SK-N-SH (cell line): ENCODE data around the gene KRT78. TPM values are rescaled to one million over a fixed set of nuclear protein-coding genes. Genes with fewer than 3 reads are reported as not detected.

Experiments used
- CTCF ChIA-PET: fragments of 300-600, 350-600 bp; formaldehyde crosslinking; extraction: SDS; loops from one replicate; lab custom pipeline; 2021; lab: Yijun Ruan, JAX
- POLR2A ChIA-PET: fragments of 350-600 bp; sonication (Branson Sonifier 250); formaldehyde crosslinking; extraction: SDS; loops from one replicate; lab custom pipeline; 2020; ENCODE audit warnings: antibody characterized with exemption, inconsistent platforms; lab: Yijun Ruan, JAX
- DNase-seq: peaks from one replicate; pipeline ENCODE4 v3.0.0; 2012
- H2AFZ ChIP-seq: fragments of 200-600 bp; sonication (generic); 2 replicates; pipeline ENCODE4 v1.8.1; 2016; ENCODE audit warnings: antibody characterized with exemption, mild to moderate bottlenecking, low read depth
- H3F3A ChIP-seq: fragments of 200-600 bp; sonication (generic); replicated peaks from 2 replicates; pipeline ENCODE3; 2016; ENCODE audit warnings: antibody characterized with exemption, mild to moderate bottlenecking; ENCODE audit not compliant: insufficient read depth
- H3K27ac ChIP-seq, 2 experiments: fragments of 200-500 bp in 1 of 2; fragments of 200-600 bp in 1 of 2; sonication (Bioruptor generic) in 1 of 2; sonication (generic), shearing (Covaris generic) in 1 of 2; 2 replicates each; pipeline versions ENCODE4 v1.5.1 to v1.6.1; 2014 to 2016; ENCODE audit warnings: low read depth in 2 of 2, inconsistent platforms in 1 of 2, low read length in 1 of 2, mild to moderate bottlenecking in 1 of 2, mixed read lengths in 1 of 2
- H3K27me3 ChIP-seq: fragments of 200-600 bp; sonication (generic), shearing (Covaris generic); 2 replicates; pipeline ENCODE4 v1.6.1; 2016; ENCODE audit warnings: mixed run types; ENCODE audit not compliant: insufficient read depth
- H3K36me3 ChIP-seq, 2 experiments: fragments of 200-500 bp in 1 of 2; fragments of 200-600 bp in 1 of 2; sonication (Bioruptor generic) in 1 of 2; sonication (generic) in 1 of 2; replicated peaks in 1 of 2; 2 replicates each; pipeline versions ENCODE3 to v1.5.1; 2014 to 2016; ENCODE audit warnings: low read length in 1 of 2, mild to moderate bottlenecking in 1 of 2; ENCODE audit not compliant: insufficient read depth in 2 of 2, control insufficient read depth in 1 of 2
- H3K4me1 ChIP-seq, 2 experiments: fragments of 200-500 bp in 1 of 2; fragments of 200-600 bp in 1 of 2; sonication (Bioruptor generic) in 1 of 2; sonication (generic), shearing (Covaris generic) in 1 of 2; 2 replicates each; pipeline versions ENCODE4 v1.5.1 to v1.6.1; 2014 to 2016; ENCODE audit warnings: low read depth in 1 of 2, low read length in 1 of 2, mixed run types in 1 of 2; ENCODE audit not compliant: insufficient read depth in 2 of 2, control insufficient read depth in 1 of 2
- H3K4me2 ChIP-seq: fragments of 200-600 bp; sonication (generic), shearing (Covaris generic); 2 replicates; pipeline ENCODE4 v1.6.1; 2017; ENCODE audit warnings: mixed run types
- H3K4me3 ChIP-seq, 2 experiments: fragments of 200-500 bp in 1 of 2; fragments of 200-600 bp in 1 of 2; sonication (Bioruptor generic) in 1 of 2; sonication (generic), shearing (Covaris generic) in 1 of 2; 2 replicates each; pipeline versions ENCODE4 v1.5.1 to v1.8.1; 2014 to 2016; ENCODE audit warnings: low read depth in 2 of 2, inconsistent platforms in 1 of 2, low read length in 1 of 2, mild to moderate bottlenecking in 1 of 2, mixed read lengths in 1 of 2, moderate library complexity in 1 of 2
- H3K79me2 ChIP-seq: fragments of 200-600 bp; sonication (generic); 2 replicates; pipeline ENCODE4 v1.8.1; 2017; ENCODE audit warnings: mild to moderate bottlenecking; ENCODE audit not compliant: insufficient read depth
- H3K9ac ChIP-seq: fragments of 200-600 bp; sonication (generic); 2 replicates; pipeline ENCODE4 v1.6.1; 2017; ENCODE audit warnings: mixed run types
- H3K9me2 ChIP-seq: fragments of 200-600 bp; sonication (generic); 2 replicates; pipeline ENCODE4 v1.6.1; 2017; ENCODE audit warnings: mixed run types
- H3K9me3 ChIP-seq: fragments of 200-600 bp; sonication (generic); 2 replicates; pipeline ENCODE4 v1.6.1; 2017; ENCODE audit warnings: mixed run types, mild to moderate bottlenecking, moderate library complexity
- H4K20me1 ChIP-seq: fragments of 200-600 bp; sonication (generic); 2 replicates; pipeline ENCODE4 v1.6.1; 2017; ENCODE audit warnings: mild to moderate bottlenecking, mixed run types; ENCODE audit not compliant: insufficient read depth
- EP300 ChIP-seq, 2 experiments: IDR thresholded peaks; 2 replicates each; pipeline versions ENCODE4 v1.4.0 to v1.6.1; 2012; ENCODE audit warnings: borderline replicate concordance in 1 of 2, low read depth in 1 of 2, low read length in 1 of 2
- EZH2phosphoT487 ChIP-seq: fragments of 200-600 bp; sonication (generic); IDR thresholded peaks from 2 replicates; pipeline ENCODE4 v1.6.1; 2017; ENCODE audit warnings: low read depth, mixed run types, mild to moderate bottlenecking, antibody characterized with exemption, moderate library complexity, borderline replicate concordance
- FOSL2 ChIP-seq: IDR thresholded peaks from 2 replicates; pipeline ENCODE4 v1.4.0; 2012; ENCODE audit warnings: low read depth, mild to moderate bottlenecking, moderate library complexity, borderline replicate concordance
- FOXM1 ChIP-seq: IDR thresholded peaks from 2 replicates; pipeline ENCODE4 v1.4.0; 2012; ENCODE audit warnings: low read depth, mild to moderate bottlenecking
- GABPA ChIP-seq: IDR thresholded peaks from 2 replicates; pipeline ENCODE4 v1.4.0; 2012; ENCODE audit warnings: low read depth, mild to moderate bottlenecking
- GATA2 ChIP-seq: sonication (generic); formaldehyde crosslinking; IDR thresholded peaks from 2 replicates; pipeline ENCODE4 v1.5.0; 2020; ENCODE audit warnings: mild to moderate bottlenecking, missing genetic modification reagents
- POLR2AphosphoS5 ChIP-seq: IDR thresholded peaks from 2 replicates; pipeline ENCODE4 v1.6.1; 2012; ENCODE audit warnings: low read depth, low read length
- RFX5 ChIP-seq: IDR thresholded peaks from 2 replicates; pipeline ENCODE4 v1.6.1; 2012; ENCODE audit warnings: mild to moderate bottlenecking, improper control_type of control experiment, low read length
- RXRA ChIP-seq: IDR thresholded peaks from 2 replicates; pipeline ENCODE4 v1.4.0; 2012; ENCODE audit warnings: low read depth, mild to moderate bottlenecking, borderline replicate concordance
- SIN3A ChIP-seq: IDR thresholded peaks from 2 replicates; pipeline ENCODE4 v1.6.1; 2012; ENCODE audit warnings: low read depth, mild to moderate bottlenecking, low read length, moderate library complexity, borderline replicate concordance
- SMC3 ChIP-seq: IDR thresholded peaks from 2 replicates; pipeline ENCODE4 v1.6.1; 2012; ENCODE audit warnings: low read depth, low read length, improper control_type of control experiment
- TCF12 ChIP-seq: IDR thresholded peaks from 2 replicates; pipeline ENCODE4 v1.4.0; 2012
- WGBS: methylation state at CpG from one replicate; pipeline ENCODE4 v1.1.6; 2017; ENCODE audit warnings: low lambda C conversion rate; 5-methylcytosine and 5-hydroxymethylcytosine counted together
- polyA plus RNA-seq, 3 experiments: library from polyadenylated mRNA; depleted of rRNA; stranded (reverse); fragments of >200 nt; gene quantifications; 2 replicates each; pipeline ENCODE4 v1.2.3, GENCODE V29; 2012
- TF ChIP-seq, protein P1 (sequence below): IDR thresholded peaks from 2 replicates; pipeline ENCODE4; 2012
- TF ChIP-seq, protein P2 (sequence below): fragments of 150-350 bp; IDR thresholded peaks from 2 replicates; pipeline ENCODE4 v1.6.1; 2016; ENCODE audit warnings: mild to moderate bottlenecking, low read depth, low read length

The KRT78 gene
- polyA plus RNA-seq, 1 of the 3 experiments (the other 2 are of a cell fraction): not detected

DNA sequence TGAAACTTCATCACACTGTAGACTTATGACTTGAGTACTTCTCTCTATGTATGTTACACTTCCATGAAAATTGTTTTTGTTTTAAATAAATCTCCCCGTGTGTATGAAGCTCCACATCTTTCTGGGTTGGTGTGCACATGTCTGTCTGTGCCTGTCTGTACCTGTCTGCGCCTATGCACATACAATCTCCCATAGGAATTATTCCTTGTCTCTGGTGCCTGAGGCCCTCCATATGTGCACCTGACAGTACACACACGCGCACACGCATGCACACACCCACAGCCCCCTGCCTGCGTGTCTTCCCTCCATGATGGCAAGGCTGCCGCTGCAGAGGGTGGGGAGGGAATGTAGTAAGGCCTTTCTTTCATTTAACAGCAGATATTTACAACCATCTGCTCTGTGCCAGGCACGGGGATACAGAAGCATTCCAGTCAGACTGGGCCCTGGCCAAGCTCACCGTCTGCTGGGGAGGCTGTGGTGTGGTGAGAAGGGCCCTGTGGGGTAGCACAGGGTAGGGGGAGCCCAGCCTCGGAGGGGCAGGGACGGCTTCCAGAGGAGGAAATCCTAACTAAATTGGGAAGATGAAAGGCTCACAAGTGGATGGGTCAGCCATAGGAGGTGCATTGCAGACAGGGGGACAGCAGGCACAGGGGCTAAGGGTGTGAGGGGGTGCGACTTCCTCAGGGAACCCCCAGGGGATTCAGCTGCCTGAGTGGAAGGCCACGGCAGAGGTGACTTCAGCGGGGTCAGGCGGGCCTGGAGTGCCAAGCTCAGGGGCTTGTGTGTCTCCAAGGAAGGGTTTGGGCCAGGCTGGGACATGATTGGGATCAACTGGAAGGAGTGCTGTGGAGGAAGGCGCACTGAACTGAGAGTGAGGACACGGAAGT lies 30.0 kb upstream of the KRT78 start:
- Histone ChIP-seq H3K79me2 (no peaks in the 10 kb centered on the region), H2AFZ (no peak overlapping the region), H3K9me2 (no peaks in the 10 kb centered on the region), H3K4me1 (peaks cover 2 to 7% of the 10 kb centered on the region in 2 experiments; a peak in 3 of 4 replicates), H3K36me3 (no peaks in the 10 kb centered on the region), H3K9ac (no peak overlapping the region), H3K4me3 (no peak overlapping the region), H3K9me3 (no peaks in the 10 kb centered on the region), H4K20me1 (no peaks in the 10 kb centered on the region)
- WGBS: 84% methylated on average over 16 of the region's 17 CpGs
- DNase-seq: no peak
- CTCF ChIA-PET: interaction anchor here (0.7 to 9.7 kb wide), 64 partner anchors 9 to 853 kb away, joined by 3 to 485 read pairs (median 6); partner anchors contain the start of genes KRT5, KRT74, KRT78 and KRT85
- no peak for TF ChIP-seq FOXM1
- TF ChIP-seq, all 33 proteins: peak for 0
- Histone ChIP-seq H3K27me3 (no peaks in the 10 kb centered on the region), H3K27ac (no peak overlapping the region), H3K4me2 (peak overlapping the region; percentile 60; the same call in 1 of the 2 replicates), H3F3A (peaks cover 6% of the 10 kb centered on the region)
- POLR2A ChIA-PET: no interaction called here

DNA sequence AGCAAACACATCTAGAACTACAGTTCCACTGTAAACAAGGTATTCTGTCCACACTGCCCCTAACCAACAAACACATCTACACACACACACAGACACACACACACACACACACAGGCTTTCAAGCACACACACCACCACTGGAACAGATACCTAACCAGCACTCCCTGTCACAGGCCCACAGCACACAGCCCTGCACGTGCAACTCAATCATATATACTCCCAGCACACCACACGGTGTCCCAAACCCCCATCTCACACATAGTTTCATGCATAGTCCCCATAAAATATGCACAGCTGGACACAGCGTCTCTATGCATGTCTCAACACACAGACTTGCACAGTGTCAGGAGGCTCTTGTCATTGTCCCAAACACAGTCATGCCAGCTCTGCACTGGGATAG lies 28.4 kb upstream of the KRT78 start:
- no peaks in the 10 kb centered on the region for H3K27me3 ChIP-seq
- H3K4me2 ChIP-seq: no peak overlapping the region
- no peaks in the 10 kb centered on the region for H3K9me2 ChIP-seq
- H3K36me3 ChIP-seq: no peaks in the 10 kb centered on the region
- POLR2A ChIA-PET: no interaction called here
- H3K9ac ChIP-seq: no peak overlapping the region
- no peak overlapping the region for H3K27ac ChIP-seq
- DNase-seq: no peak
- H3K4me1 ChIP-seq: peaks cover 6 to 10% of the 10 kb centered on the region in 2 experiments; a peak in 3 of 4 replicates
- no peak overlapping the region for H2AFZ ChIP-seq
- no peak overlapping the region for H3K4me3 ChIP-seq
- H4K20me1 ChIP-seq: no peaks in the 10 kb centered on the region
- no peaks in the 10 kb centered on the region for H3K79me2 ChIP-seq
- CTCF ChIA-PET: interaction anchor here (1.1 to 9.7 kb wide), 8 partner anchors 12 to 721 kb away, joined by 3 to 485 read pairs (median 12); no protein-coding TSS in a partner anchor
- 65% methylated on average over 3 of the region's 3 CpGs for WGBS
- no peaks in the 10 kb centered on the region for H3K9me3 ChIP-seq
- TF ChIP-seq, protein P1, sequence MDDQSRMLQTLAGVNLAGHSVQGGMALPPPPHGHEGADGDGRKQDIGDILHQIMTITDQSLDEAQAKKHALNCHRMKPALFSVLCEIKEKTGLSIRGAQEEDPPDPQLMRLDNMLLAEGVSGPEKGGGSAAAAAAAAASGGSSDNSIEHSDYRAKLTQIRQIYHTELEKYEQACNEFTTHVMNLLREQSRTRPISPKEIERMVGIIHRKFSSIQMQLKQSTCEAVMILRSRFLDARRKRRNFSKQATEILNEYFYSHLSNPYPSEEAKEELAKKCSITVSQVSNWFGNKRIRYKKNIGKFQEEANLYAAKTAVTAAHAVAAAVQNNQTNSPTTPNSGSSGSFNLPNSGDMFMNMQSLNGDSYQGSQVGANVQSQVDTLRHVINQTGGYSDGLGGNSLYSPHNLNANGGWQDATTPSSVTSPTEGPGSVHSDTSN: no peak
- no peak for TF ChIP-seq GATA2
- no peak for TF ChIP-seq EP300 (IDR thresholded peaks at IDR 0.05; ENCODE audit: borderline replicate concordance in 1 of 2, low read depth in 1 of 2, low read length in 1 of 2)
- no peak for TF ChIP-seq GABPA
- TF ChIP-seq TCF12: no peak
- TF ChIP-seq SIN3A: no peak
- no peak for TF ChIP-seq POLR2AphosphoS5
- TF ChIP-seq FOSL2: no peak
- TF ChIP-seq EZH2phosphoT487: no peak
- no peak for TF ChIP-seq RXRA
- no peak for TF ChIP-seq SMC3
- no peak for TF ChIP-seq FOXM1
- no peak for TF ChIP-seq RFX5
- TF ChIP-seq, protein P2, sequence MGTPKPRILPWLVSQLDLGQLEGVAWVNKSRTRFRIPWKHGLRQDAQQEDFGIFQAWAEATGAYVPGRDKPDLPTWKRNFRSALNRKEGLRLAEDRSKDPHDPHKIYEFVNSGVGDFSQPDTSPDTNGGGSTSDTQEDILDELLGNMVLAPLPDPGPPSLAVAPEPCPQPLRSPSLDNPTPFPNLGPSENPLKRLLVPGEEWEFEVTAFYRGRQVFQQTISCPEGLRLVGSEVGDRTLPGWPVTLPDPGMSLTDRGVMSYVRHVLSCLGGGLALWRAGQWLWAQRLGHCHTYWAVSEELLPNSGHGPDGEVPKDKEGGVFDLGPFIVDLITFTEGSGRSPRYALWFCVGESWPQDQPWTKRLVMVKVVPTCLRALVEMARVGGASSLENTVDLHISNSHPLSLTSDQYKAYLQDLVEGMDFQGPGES: no peak
- H3F3A ChIP-seq: peaks cover 6% of the 10 kb centered on the region
